Parathyroid adenoma (tissue), 2 donors: Measurements from ENCODE around the gene MFAP3L.

ENCODE experiments used
- H2AFZ ChIP-seq: fragments of 300-600 bp; sonication (generic); one replicate; pipeline ENCODE4 v1.7.0; 2017; ENCODE audit warnings: antibody characterized with exemption, mild to moderate bottlenecking
- H3K27ac ChIP-seq: fragments of 300-600 bp; sonication (generic); one replicate; pipeline ENCODE4 v1.7.0; 2017
- H3K27me3 ChIP-seq: fragments of 300-600 bp; sonication (generic); one replicate; pipeline ENCODE4 v1.7.0; 2017; ENCODE audit warnings: low read length; ENCODE audit not compliant: control insufficient read depth, insufficient read depth
- H3K36me3 ChIP-seq: fragments of 300-600 bp; sonication (generic); one replicate; pipeline ENCODE4 v1.7.0; 2017; ENCODE audit warnings: low read length; ENCODE audit not compliant: control insufficient read depth, insufficient read depth
- H3K4me1 ChIP-seq: fragments of 300-600 bp; sonication (generic); one replicate; pipeline ENCODE4 v1.7.0; 2017; ENCODE audit warnings: control low read depth
- H3K4me2 ChIP-seq: fragments of 300-600 bp; sonication (generic); one replicate; pipeline ENCODE4 v1.7.0; 2017; ENCODE audit warnings: low read length
- H3K4me3 ChIP-seq: fragments of 300-600 bp; sonication (generic); one replicate; pipeline ENCODE4 v1.7.0; 2017; ENCODE audit warnings: low read depth, low read length
- H3K79me2 ChIP-seq: fragments of 300-600 bp; sonication (generic); one replicate; pipeline ENCODE4 v1.7.0; 2017; ENCODE audit warnings: control low read depth
- H3K9ac ChIP-seq: fragments of 300-600 bp; sonication (generic); one replicate; pipeline ENCODE4 v1.7.0; 2017; ENCODE audit warnings: mild to moderate bottlenecking
- H3K9me3 ChIP-seq: fragments of 300-600 bp; sonication (generic); one replicate; pipeline ENCODE4 v1.7.0; 2017; ENCODE audit warnings: low read length; ENCODE audit not compliant: control insufficient read depth
- CTCF ChIP-seq: fragments of 300-600 bp; sonication (generic); IDR thresholded peaks from one replicate; pipeline ENCODE4 v1.7.0; 2017; ENCODE audit warnings: antibody characterized with exemption, mild to moderate bottlenecking
- donor health status: primary hyperparathyroidism.

Gene MFAP3L

GRCh38 chr4:169968999-169969398 is 57.2 kb downstream of the MFAP3L start:
- Histone ChIP-seq H3K4me3 (no peak overlapping the region), H3K36me3 (no peaks in the 10 kb centered on the region), H3K27me3 (no peaks in the 10 kb centered on the region), H3K27ac (no peak overlapping the region), H2AFZ (no peak overlapping the region), H3K79me2 (no peaks in the 10 kb centered on the region), H3K4me1 (no peaks in the 10 kb centered on the region), H3K4me2 (no peak overlapping the region), H3K9me3 (no peaks in the 10 kb centered on the region), H3K9ac (no peak overlapping the region)
- TF ChIP-seq CTCF, result no peak

- Histone ChIP-seq H3K9ac (no peak overlapping the region), H3K79me2 (no peaks in the 10 kb centered on the region), H3K36me3 (no peaks in the 10 kb centered on the region), H3K9me3 (no peaks in the 10 kb centered on the region), H3K27ac (no peak overlapping the region), H3K27me3 (no peaks in the 10 kb centered on the region), H3K4me3 (no peak overlapping the region), H3K4me1 (no peaks in the 10 kb centered on the region), H2AFZ (no peak overlapping the region), H3K4me2 (no peak overlapping the region)
- no peak for TF ChIP-seq CTCF
These were observed 62.2 kb downstream of the MFAP3L start for GRCh38 chr4:169963998-169964397.

- Histone ChIP-seq H3K79me2 (no peaks in the 10 kb centered on the region), H3K9me3 (no peaks in the 10 kb centered on the region), H3K36me3 (no peaks in the 10 kb centered on the region), H3K4me2 (no peak overlapping the region), H3K27me3 (no peaks in the 10 kb centered on the region), H3K9ac (no peak overlapping the region), H3K27ac (no peak overlapping the region), H3K4me1 (no peaks in the 10 kb centered on the region), H2AFZ (no peak overlapping the region), H3K4me3 (no peak overlapping the region)
- no peak for TF ChIP-seq CTCF
These were observed 66.9 kb downstream of the MFAP3L start for GRCh38 chr4:169959254-169959653.

- Histone ChIP-seq H3K4me3 (no peak overlapping the region), H3K27ac (no peak overlapping the region), H2AFZ (no peak overlapping the region), H3K27me3 (no peaks in the 10 kb centered on the region), H3K36me3 (no peaks in the 10 kb centered on the region), H3K79me2 (no peaks in the 10 kb centered on the region), H3K9ac (no peak overlapping the region), H3K9me3 (no peaks in the 10 kb centered on the region), H3K4me2 (no peak overlapping the region), H3K4me1 (no peaks in the 10 kb centered on the region)
- TF ChIP-seq CTCF, result no peak
These were observed 67.6 kb downstream of the MFAP3L start for GRCh38 chr4:169958629-169959028.

GRCh38 chr4:169957785-169958184 is 68.4 kb downstream of the MFAP3L start:
- Histone ChIP-seq H3K36me3 (no peaks in the 10 kb centered on the region), H3K79me2 (no peaks in the 10 kb centered on the region), H3K27me3 (no peaks in the 10 kb centered on the region), H3K9ac (no peak overlapping the region), H3K4me2 (no peak overlapping the region), H3K27ac (no peak overlapping the region), H2AFZ (no peak overlapping the region), H3K9me3 (no peaks in the 10 kb centered on the region), H3K4me3 (no peak overlapping the region), H3K4me1 (no peaks in the 10 kb centered on the region)
- no peak for TF ChIP-seq CTCF
